Posterior cingulate gyrus (tissue), 11 donors: ENCODE results near the gene KDM1B.
"Not testable (repeated sequence)": the region's sequence is repeated elsewhere in the genome, so short reads cannot be mapped to it uniquely, and the experiment has no call there.

Source experiments
- DNase-seq, 10 donors: peaks; one replicate each; pipeline versions ENCODE4 v3.0.0 to v3.0.0-alpha.2; 2020 to 2021; ENCODE audit warnings: mixed read lengths in 3 of 10
- intact Hi-C: fragments of 100-400 bp; cut with DNase I; formaldehyde crosslinking; loops from one replicate; pipeline ENCODE4 v1.15.1; 2023

KDM1B gene

GRCh38 chr6:18221288-18221615 lies 66.0 kb downstream of the KDM1B start:
- intact Hi-C loops = no loop called here
- DNase-seq = no peak

- intact Hi-C loops, DNase-seq: not testable (repeated sequence)
These were observed 71.4 kb downstream of the KDM1B start for GRCh38 chr6:18226451-18227105.

GRCh38 chr6:18227166-18227565 lies 71.9 kb downstream of the KDM1B start:
- intact Hi-C loops = not testable (repeated sequence)

GRCh38 chr6:18228590-18228989 lies 73.4 kb downstream of the KDM1B start:
- DNase-seq, intact Hi-C loops: not testable (repeated sequence)

More at GRCh38 chr6:18227166-18227565, 71.9 kb downstream of the KDM1B start:
- not testable (repeated sequence) for DNase-seq

- DNase-seq, intact Hi-C loops: not testable (repeated sequence)
These were observed 76.6 kb downstream of the KDM1B start for GRCh38 chr6:18231856-18232255.

- intact Hi-C loops = not testable (repeated sequence)
These were observed 78.5 kb downstream of the KDM1B start for GRCh38 chr6:18233770-18234169.

GRCh38 chr6:18234564-18234963 lies 79.3 kb downstream of the KDM1B start:
- no peak for DNase-seq
- intact Hi-C loops = no loop called here

More at GRCh38 chr6:18233770-18234169, 78.5 kb downstream of the KDM1B start:
- not testable (repeated sequence) for DNase-seq

GRCh38 chr6:18235524-18235923 lies 80.3 kb downstream of the KDM1B start:
- no peak for DNase-seq
- intact Hi-C loops = no loop called here

- DNase-seq = no peak
- intact Hi-C loops = no loop called here
These were observed 81.9 kb downstream of the KDM1B start for GRCh38 chr6:18237167-18237566.

GRCh38 chr6:18240230-18240629 lies 85.0 kb downstream of the KDM1B start:
- intact Hi-C loops = no loop called here
- no peak for DNase-seq

GRCh38 chr6:18241208-18242038 lies 86.2 kb downstream of the KDM1B start:
- no peak for DNase-seq
- intact Hi-C loops = no loop called here

- intact Hi-C loops = no loop called here
- DNase-seq = no peak
These were observed 87.0 kb downstream of the KDM1B start for GRCh38 chr6:18242062-18242851.

GRCh38 chr6:18243302-18243893 lies 88.2 kb downstream of the KDM1B start:
- no peak for DNase-seq
- intact Hi-C loops = no loop called here

- no peak for DNase-seq
- intact Hi-C loops = no loop called here
These were observed 89.0 kb downstream of the KDM1B start for GRCh38 chr6:18244251-18244650.

- DNase-seq = no peak
- intact Hi-C loops = no loop called here
These were observed 89.9 kb downstream of the KDM1B start for GRCh38 chr6:18245079-18245478.

GRCh38 chr6:18245642-18246041 lies 90.4 kb downstream of the KDM1B start:
- intact Hi-C loops = no loop called here
- DNase-seq = no peak

- no peak for DNase-seq
- intact Hi-C loops = no loop called here
These were observed 91.0 kb downstream of the KDM1B start for GRCh38 chr6:18246205-18246604.

- DNase-seq = no peak
- intact Hi-C loops = no loop called here
These were observed 91.8 kb downstream of the KDM1B start for GRCh38 chr6:18247002-18247401.

GRCh38 chr6:18248698-18249097 lies 93.5 kb downstream of the KDM1B start:
- intact Hi-C loops = no loop called here

GRCh38 chr6:18249271-18249670 lies 94.0 kb downstream of the KDM1B start:
- intact Hi-C loops = no loop called here

More at GRCh38 chr6:18248698-18249097, 93.5 kb downstream of the KDM1B start:
- DNase-seq = no peak

GRCh38 chr6:18253635-18254034 lies 98.4 kb downstream of the KDM1B start:
- intact Hi-C loops = no loop called here
- DNase-seq = no peak

More at GRCh38 chr6:18249271-18249670, 94.0 kb downstream of the KDM1B start:
- no peak for DNase-seq
